HEK293T (cell line): Measurements from ENCODE around the gene DROSHA.

Source experiments
- CTCF ChIA-PET: fragments of 350-600 bp; formaldehyde crosslinking; extraction: SDS; loops from one replicate; lab custom pipeline; 2021; ENCODE audit warnings: antibody characterized with exemption, inconsistent platforms; lab: Yijun Ruan, JAX
- POLR2A ChIA-PET: fragments of 350-600 bp; formaldehyde crosslinking; extraction: SDS; loops from one replicate; lab custom pipeline; 2020; ENCODE audit warnings: antibody characterized with exemption, inconsistent platforms; lab: Yijun Ruan, JAX
- DNase-seq: peaks from one replicate; pipeline ENCODE4 v3.0.0; 2012; ENCODE audit warnings: mixed read lengths; ENCODE audit errors: extremely low spot score
- ARNT ChIP-seq: fragments of 450-650 bp; IDR thresholded peaks from 2 replicates; pipeline ENCODE4 v1.6.1; 2017; ENCODE audit warnings: mild to moderate bottlenecking
- BHLHE40 ChIP-seq: fragments of 450-650 bp; IDR thresholded peaks from 2 replicates; pipeline ENCODE4 v1.6.1; 2016; ENCODE audit warnings: mild to moderate bottlenecking, moderate library complexity, borderline replicate concordance
- CTBP1 ChIP-seq: fragments of 450-650 bp; IDR thresholded peaks from 2 replicates; pipeline ENCODE4 v1.6.1; 2016; ENCODE audit warnings: borderline replicate concordance
- ELF4 ChIP-seq: fragments of 450-650 bp; IDR thresholded peaks from 2 replicates; pipeline ENCODE4 v1.6.1; 2017; ENCODE audit warnings: antibody characterized with exemption
- FOXA1 ChIP-seq: fragments of 450-650 bp; IDR thresholded peaks from 2 replicates; pipeline ENCODE4 v1.6.1; 2016; ENCODE audit warnings: mild to moderate bottlenecking
- FOXK2 ChIP-seq: fragments of 450-650 bp; IDR thresholded peaks from 2 replicates; pipeline ENCODE4 v1.6.1; 2016; ENCODE audit warnings: mild to moderate bottlenecking
- FOXM1 ChIP-seq: fragments of 450-650 bp; IDR thresholded peaks from 2 replicates; pipeline ENCODE4 v1.6.1; 2017; ENCODE audit warnings: mild to moderate bottlenecking, borderline replicate concordance
- HDGF ChIP-seq: fragments of 450-650 bp; IDR thresholded peaks from 2 replicates; pipeline ENCODE4 v1.6.1; 2017; ENCODE audit warnings: antibody characterized with exemption, borderline replicate concordance
- L3MBTL2 ChIP-seq: fragments of 450-650 bp; conservative IDR thresholded peaks from 2 replicates; pipeline ENCODE4 v1.6.1; 2016; ENCODE audit warnings: mild to moderate bottlenecking
- LEF1 ChIP-seq: fragments of 450-650 bp; IDR thresholded peaks from 2 replicates; pipeline ENCODE4 v1.6.1; 2017; ENCODE audit warnings: mild to moderate bottlenecking, borderline replicate concordance
- NFRKB ChIP-seq: fragments of 450-650 bp; IDR thresholded peaks from 2 replicates; pipeline ENCODE4 v1.6.1; 2016; ENCODE audit warnings: mild to moderate bottlenecking, moderate library complexity
- PKNOX1 ChIP-seq: fragments of 450-650 bp; IDR thresholded peaks from 2 replicates; pipeline ENCODE4 v1.6.1; 2016
- SP1 ChIP-seq: fragments of 450-650 bp; IDR thresholded peaks from 2 replicates; pipeline ENCODE4 v1.6.1; 2017
- SUZ12 ChIP-seq: fragments of 450-650 bp; IDR thresholded peaks from 2 replicates; pipeline ENCODE4 v1.6.1; 2016; ENCODE audit warnings: mild to moderate bottlenecking
- TARDBP ChIP-seq: fragments of 450-650 bp; IDR thresholded peaks from 2 replicates; pipeline ENCODE4 v1.6.1; 2016
- ZNF384 ChIP-seq: fragments of 450-650 bp; IDR thresholded peaks from 2 replicates; pipeline ENCODE4 v1.6.1; 2016

DROSHA gene

GRCh38 chr5:31417512-31417911 lies 114.4 kb downstream of the DROSHA start:
- no peak for DNase-seq
- CTCF ChIA-PET = no interaction called here
- POLR2A ChIA-PET = no interaction called here
- no peak for TF ChIP-seq ARNT
- TF ChIP-seq FOXA1 = no peak
- no peak for TF ChIP-seq NFRKB
- TF ChIP-seq SP1 = no peak
- TF ChIP-seq HDGF = no peak
- TF ChIP-seq CTBP1 = no peak
- no peak for TF ChIP-seq PKNOX1
- TF ChIP-seq TARDBP = no peak
- TF ChIP-seq LEF1 = no peak
- no peak for TF ChIP-seq BHLHE40
- no peak for TF ChIP-seq FOXK2
- TF ChIP-seq SUZ12 = no peak
- no peak for TF ChIP-seq FOXM1

GRCh38 chr5:31416547-31416946 lies 115.3 kb downstream of the DROSHA start:
- no peak for DNase-seq
- no peak for TF ChIP-seq CTBP1
- TF ChIP-seq FOXM1 = no peak
- TF ChIP-seq ZNF384 = no peak
- no peak for TF ChIP-seq TARDBP
- TF ChIP-seq SP1 = no peak
- no peak for TF ChIP-seq SUZ12
- TF ChIP-seq FOXK2 = no peak
- TF ChIP-seq HDGF = no peak
- no peak for TF ChIP-seq LEF1
- no peak for TF ChIP-seq NFRKB
- TF ChIP-seq BHLHE40 = no peak
- CTCF ChIA-PET = no interaction called here
- POLR2A ChIA-PET = no interaction called here

- CTCF ChIA-PET = no interaction called here
These were observed 115.9 kb downstream of the DROSHA start for GRCh38 chr5:31415960-31416359.

GRCh38 chr5:31415009-31415923 lies 116.6 kb downstream of the DROSHA start:
- CTCF ChIA-PET = no interaction called here
- POLR2A ChIA-PET = no interaction called here
- TF ChIP-seq SP1 = no peak
- TF ChIP-seq SUZ12 = no peak
- TF ChIP-seq TARDBP = no peak
- TF ChIP-seq ZNF384 = no peak
- TF ChIP-seq HDGF = no peak
- no peak for TF ChIP-seq ELF4
- no peak for TF ChIP-seq PKNOX1
- TF ChIP-seq FOXK2 = no peak
- TF ChIP-seq BHLHE40 = no peak
- TF ChIP-seq LEF1 = no peak
- no peak for TF ChIP-seq FOXM1
- no peak for TF ChIP-seq L3MBTL2
- TF ChIP-seq ARNT = no peak
- no peak for DNase-seq

More at GRCh38 chr5:31415960-31416359, 115.9 kb downstream of the DROSHA start:
- DNase-seq = no peak
- no peak for TF ChIP-seq SUZ12
- no peak for TF ChIP-seq HDGF
- no peak for TF ChIP-seq L3MBTL2
- TF ChIP-seq FOXM1 = no peak
- POLR2A ChIA-PET = no interaction called here

GRCh38 chr5:31413030-31413812 lies 118.7 kb downstream of the DROSHA start:
- no peak for DNase-seq
- POLR2A ChIA-PET = no interaction called here
- CTCF ChIA-PET = interaction anchor here (0.6 kb wide), 1 partner anchor 81 kb away, joined by 7 read pairs; no protein-coding TSS in a partner anchor
- no peak for TF ChIP-seq LEF1
- no peak for TF ChIP-seq FOXM1
- no peak for TF ChIP-seq FOXK2
- no peak for TF ChIP-seq SUZ12
- TF ChIP-seq ZNF384 = no peak
- TF ChIP-seq TARDBP = no peak

- CTCF ChIA-PET = interaction anchor here (0.6 kb wide), 1 partner anchor 82 kb away, joined by 7 read pairs; no protein-coding TSS in a partner anchor
- no peak for DNase-seq
- TF ChIP-seq L3MBTL2 = no peak
- no peak for TF ChIP-seq SUZ12
- no peak for TF ChIP-seq HDGF
- no peak for TF ChIP-seq SP1
- POLR2A ChIA-PET = no interaction called here
These were observed 119.6 kb downstream of the DROSHA start for GRCh38 chr5:31412324-31412723.

GRCh38 chr5:31410089-31410488 lies 121.8 kb downstream of the DROSHA start:
- POLR2A ChIA-PET = no interaction called here
- CTCF ChIA-PET = no interaction called here
- no peak for DNase-seq
- no peak for TF ChIP-seq HDGF
